ENCODE data around the gene FCGR2B. TPM values are rescaled to one million over a fixed set of nuclear protein-coding genes. Genes with fewer than 3 reads are reported as not detected.
"Not testable (repeated sequence)": the region's sequence is repeated elsewhere in the genome, so short reads cannot be mapped to it uniquely, and the experiment has no call there.

The FCGR2B gene
- total RNA-seq, 1 donor from 2014 or later, result not detected

DNA sequence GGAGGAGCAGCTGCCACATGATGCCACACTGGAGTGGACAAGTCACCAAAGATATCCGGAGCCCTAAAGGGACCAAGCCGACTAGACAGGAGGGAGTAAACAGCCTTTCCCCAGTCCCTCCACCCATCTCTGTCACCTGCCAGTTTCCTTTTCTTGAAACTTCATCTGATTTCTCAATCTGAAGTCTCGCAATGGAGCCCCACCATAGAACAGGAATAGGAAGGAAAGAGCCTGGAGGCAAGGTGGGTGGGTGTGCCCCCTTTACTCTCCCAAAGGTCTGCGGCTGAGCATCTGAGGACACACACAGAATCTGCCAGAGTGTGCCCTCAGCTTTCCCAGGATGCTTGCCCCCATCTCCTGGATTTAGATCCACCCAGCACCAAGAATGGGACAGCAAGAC is 31.9 kb upstream of the FCGR2B start, which contains the start of gene FCGR3B:
Gene FCGR3B, minus strand, starts transcription at position 101 of the 400 bp plus-strand sequence. Its CDS starts 82 bp downstream, at position 19.
- Mint-ChIP-seq H3K4me1 (ENCODE audit: unreplicated experiment) (no peaks in the 10 kb centered on the region), H3K4me3 (ENCODE audit: unreplicated experiment) (no peak within 1 kb of the TSS), H3K36me3 (ENCODE audit: low read depth, unreplicated experiment) (no peaks in the 10 kb centered on the region)

DNA sequence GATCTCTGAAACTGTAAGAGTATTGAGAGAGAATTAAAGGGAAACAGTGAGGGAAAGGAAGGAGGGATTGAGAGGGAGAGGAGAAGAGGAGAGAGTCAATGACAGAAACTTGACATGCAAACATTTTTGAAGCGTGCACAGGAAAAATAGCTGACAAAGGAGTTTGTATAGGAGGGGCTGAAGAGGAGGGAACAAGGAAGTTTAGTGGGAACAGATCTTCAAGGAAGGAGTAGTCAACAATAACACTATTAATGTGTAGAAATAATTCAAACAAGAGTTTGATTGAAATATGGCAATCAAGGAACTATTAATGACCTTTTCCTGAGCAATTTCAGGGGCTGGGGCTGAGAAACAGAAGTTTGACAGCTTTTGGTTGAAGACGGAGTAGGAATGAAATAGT is 27.9 kb upstream of the FCGR2B start:
- not testable (repeated sequence) for H3K4me1 Mint-ChIP-seq (ENCODE audit: unreplicated experiment); H3K27me3 Mint-ChIP-seq (ENCODE audit: unreplicated experiment); DNase-seq (ENCODE audit: low spot score); H3K36me3 Mint-ChIP-seq (ENCODE audit: low read depth, unreplicated experiment); H3K27ac Mint-ChIP-seq (ENCODE audit: unreplicated experiment); H3K9me3 Mint-ChIP-seq (ENCODE audit: unreplicated experiment); H3K4me3 Mint-ChIP-seq (ENCODE audit: unreplicated experiment)

More for the DNA sequence above, 31.9 kb upstream of the FCGR2B start, which contains the start of gene FCGR3B:
- TF ChIP-seq, protein P1, sequence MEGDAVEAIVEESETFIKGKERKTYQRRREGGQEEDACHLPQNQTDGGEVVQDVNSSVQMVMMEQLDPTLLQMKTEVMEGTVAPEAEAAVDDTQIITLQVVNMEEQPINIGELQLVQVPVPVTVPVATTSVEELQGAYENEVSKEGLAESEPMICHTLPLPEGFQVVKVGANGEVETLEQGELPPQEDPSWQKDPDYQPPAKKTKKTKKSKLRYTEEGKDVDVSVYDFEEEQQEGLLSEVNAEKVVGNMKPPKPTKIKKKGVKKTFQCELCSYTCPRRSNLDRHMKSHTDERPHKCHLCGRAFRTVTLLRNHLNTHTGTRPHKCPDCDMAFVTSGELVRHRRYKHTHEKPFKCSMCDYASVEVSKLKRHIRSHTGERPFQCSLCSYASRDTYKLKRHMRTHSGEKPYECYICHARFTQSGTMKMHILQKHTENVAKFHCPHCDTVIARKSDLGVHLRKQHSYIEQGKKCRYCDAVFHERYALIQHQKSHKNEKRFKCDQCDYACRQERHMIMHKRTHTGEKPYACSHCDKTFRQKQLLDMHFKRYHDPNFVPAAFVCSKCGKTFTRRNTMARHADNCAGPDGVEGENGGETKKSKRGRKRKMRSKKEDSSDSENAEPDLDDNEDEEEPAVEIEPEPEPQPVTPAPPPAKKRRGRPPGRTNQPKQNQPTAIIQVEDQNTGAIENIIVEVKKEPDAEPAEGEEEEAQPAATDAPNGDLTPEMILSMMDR (IDR thresholded peaks at IDR 0.05; ENCODE audit: unreplicated experiment), result no peak
- Mint-ChIP-seq H3K27me3 (ENCODE audit: unreplicated experiment) (no peaks in the 10 kb centered on the region), H3K27ac (ENCODE audit: unreplicated experiment) (no peak within 1 kb of the TSS), H3K9me3 (ENCODE audit: unreplicated experiment) (no peaks in the 10 kb centered on the region)
- no peak for DNase-seq (ENCODE audit: low spot score)

DNA sequence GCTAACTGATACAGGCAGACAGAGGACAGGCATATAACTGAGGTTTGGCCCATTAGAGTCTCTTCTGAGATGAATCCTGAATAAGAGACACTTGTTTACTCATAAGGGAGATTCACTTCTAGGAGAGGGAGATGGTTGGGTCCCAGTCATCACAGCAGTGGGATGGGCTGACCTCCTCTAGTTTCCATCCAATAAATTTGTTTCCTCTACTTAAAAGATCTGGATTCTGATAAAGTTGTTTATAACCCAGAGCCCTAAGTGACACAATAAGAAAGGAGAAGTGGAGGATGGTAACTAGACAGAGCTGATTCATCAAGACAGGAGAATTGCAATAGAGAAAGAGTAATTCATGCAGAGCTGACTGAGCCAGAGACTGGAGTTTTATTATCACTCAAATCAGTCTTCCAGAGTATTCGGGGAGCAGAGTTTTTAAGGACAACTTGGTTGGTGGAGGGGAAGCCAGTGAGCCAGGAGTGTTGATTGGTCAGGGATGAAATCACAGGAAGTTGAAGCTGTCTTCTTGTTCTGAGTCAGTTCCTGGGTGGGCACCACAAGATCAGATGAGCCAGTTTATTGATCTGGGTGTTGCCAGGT is 26.7 kb upstream of the FCGR2B start:
- DNase-seq (ENCODE audit: low spot score); H3K4me1 Mint-ChIP-seq (ENCODE audit: unreplicated experiment); H3K36me3 Mint-ChIP-seq (ENCODE audit: low read depth, unreplicated experiment); H3K9me3 Mint-ChIP-seq (ENCODE audit: unreplicated experiment); H3K27me3 Mint-ChIP-seq (ENCODE audit: unreplicated experiment); H3K27ac Mint-ChIP-seq (ENCODE audit: unreplicated experiment); H3K4me3 Mint-ChIP-seq (ENCODE audit: unreplicated experiment): not testable (repeated sequence)

DNA sequence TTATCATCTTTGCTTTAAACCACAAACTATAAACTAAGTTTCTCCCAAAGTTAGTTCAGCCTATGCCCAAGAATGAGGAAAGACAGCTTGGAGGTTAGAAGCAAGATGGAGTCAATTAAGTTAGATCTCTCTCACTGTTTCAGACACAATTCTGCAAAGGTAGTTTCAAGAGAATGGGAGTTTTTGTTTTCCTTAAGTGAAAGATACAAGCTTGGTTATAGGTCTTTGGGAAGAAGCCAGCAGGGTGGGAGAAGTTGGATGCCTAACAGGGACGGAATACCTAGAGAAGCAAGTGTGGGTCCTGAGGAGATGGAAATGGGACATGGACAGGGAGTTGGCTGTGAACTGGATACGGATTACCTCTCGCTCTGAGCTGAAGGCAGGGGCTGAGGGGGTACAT is 26.0 kb upstream of the FCGR2B start:
- H3K4me1 Mint-ChIP-seq (ENCODE audit: unreplicated experiment); H3K36me3 Mint-ChIP-seq (ENCODE audit: low read depth, unreplicated experiment); DNase-seq (ENCODE audit: low spot score); H3K4me3 Mint-ChIP-seq (ENCODE audit: unreplicated experiment); H3K9me3 Mint-ChIP-seq (ENCODE audit: unreplicated experiment); H3K27ac Mint-ChIP-seq (ENCODE audit: unreplicated experiment); H3K27me3 Mint-ChIP-seq (ENCODE audit: unreplicated experiment): not testable (repeated sequence)

DNA sequence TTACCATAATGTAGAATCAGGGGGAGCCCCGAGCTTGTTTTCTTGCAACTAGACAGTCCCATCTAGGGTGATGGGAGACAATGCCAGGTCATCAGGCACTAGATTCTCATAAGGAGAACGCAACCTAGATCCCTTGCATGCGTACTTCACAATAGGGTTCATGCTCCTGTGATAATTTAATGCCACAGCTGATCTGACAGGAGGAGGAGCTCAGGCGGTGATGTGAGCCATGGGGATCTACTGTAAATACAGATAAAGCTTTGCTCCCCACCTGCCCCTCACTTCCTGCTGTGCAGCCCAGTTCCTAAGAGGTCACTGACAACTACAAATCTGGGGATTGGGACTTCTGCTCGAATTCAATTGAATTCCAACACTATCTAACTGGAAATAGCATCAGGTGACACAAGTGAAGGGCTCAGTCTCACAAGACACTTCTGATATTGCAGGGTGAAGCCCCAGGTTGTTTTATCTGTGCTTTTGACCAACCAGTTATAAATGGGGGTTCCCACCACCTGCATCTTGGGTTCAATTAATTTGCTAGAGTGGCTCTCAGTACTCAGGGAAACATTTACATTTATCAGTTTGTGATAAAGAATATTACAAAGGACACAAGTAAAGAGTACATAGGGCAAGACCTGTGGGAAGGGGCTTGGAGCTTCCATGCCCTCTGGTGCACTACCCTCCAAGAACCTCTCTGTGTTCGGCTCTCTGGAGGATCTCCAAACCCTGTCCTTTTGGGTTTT is 24.5 kb upstream of the FCGR2B start:
- not testable (repeated sequence) for H3K27ac Mint-ChIP-seq (ENCODE audit: unreplicated experiment)

DNA sequence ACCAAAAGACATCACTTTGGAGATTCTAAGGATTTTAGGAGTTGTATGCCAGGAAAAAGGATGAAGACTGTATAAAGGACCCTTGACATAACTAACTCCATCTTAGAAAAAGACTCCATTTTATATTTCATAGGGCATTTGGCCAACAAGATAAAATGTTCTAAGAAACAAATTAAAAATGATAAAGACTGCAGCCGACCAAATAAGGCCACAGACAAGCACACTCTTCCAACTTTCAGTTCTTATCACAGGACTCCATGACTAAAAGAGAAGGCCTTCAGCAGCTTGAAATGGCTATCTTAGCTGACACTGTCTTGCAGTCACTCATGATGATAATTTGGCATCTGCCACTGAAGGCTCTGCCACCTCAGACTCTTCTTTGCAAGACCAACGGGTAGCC is 23.7 kb upstream of the FCGR2B start:
- not testable (repeated sequence) for H3K4me1 Mint-ChIP-seq (ENCODE audit: unreplicated experiment); H3K4me3 Mint-ChIP-seq (ENCODE audit: unreplicated experiment); H3K36me3 Mint-ChIP-seq (ENCODE audit: low read depth, unreplicated experiment); H3K9me3 Mint-ChIP-seq (ENCODE audit: unreplicated experiment); H3K27me3 Mint-ChIP-seq (ENCODE audit: unreplicated experiment); H3K27ac Mint-ChIP-seq (ENCODE audit: unreplicated experiment); DNase-seq (ENCODE audit: low spot score)

More for the DNA sequence above, 24.5 kb upstream of the FCGR2B start:
- H3K27me3 Mint-ChIP-seq (ENCODE audit: unreplicated experiment); DNase-seq (ENCODE audit: low spot score); H3K36me3 Mint-ChIP-seq (ENCODE audit: low read depth, unreplicated experiment); H3K9me3 Mint-ChIP-seq (ENCODE audit: unreplicated experiment); H3K4me3 Mint-ChIP-seq (ENCODE audit: unreplicated experiment); H3K4me1 Mint-ChIP-seq (ENCODE audit: unreplicated experiment): not testable (repeated sequence)

DNA sequence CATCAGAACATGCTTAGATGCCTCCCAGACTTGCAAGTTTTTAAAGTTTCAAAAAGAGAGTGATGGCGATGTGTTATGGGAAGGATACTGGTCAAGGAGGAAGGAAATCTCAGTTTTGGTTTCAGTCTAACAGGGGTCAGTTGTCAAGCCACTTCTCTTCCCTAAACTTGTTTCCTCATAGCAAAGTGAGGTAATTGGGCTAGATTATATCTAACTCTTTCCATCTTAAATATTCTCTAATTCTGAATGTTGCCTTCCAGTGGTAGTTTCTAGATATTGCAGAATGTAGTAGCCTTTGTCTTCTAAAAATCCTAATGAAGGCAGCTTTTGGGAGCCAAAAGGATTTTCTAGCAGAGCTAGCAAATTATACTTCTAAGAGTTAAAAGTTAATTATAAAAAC is 20.2 kb upstream of the FCGR2B start:
- H3K27me3 Mint-ChIP-seq (ENCODE audit: unreplicated experiment); H3K27ac Mint-ChIP-seq (ENCODE audit: unreplicated experiment); H3K4me3 Mint-ChIP-seq (ENCODE audit: unreplicated experiment); H3K4me1 Mint-ChIP-seq (ENCODE audit: unreplicated experiment); H3K9me3 Mint-ChIP-seq (ENCODE audit: unreplicated experiment); DNase-seq (ENCODE audit: low spot score); H3K36me3 Mint-ChIP-seq (ENCODE audit: low read depth, unreplicated experiment): not testable (repeated sequence)

DNA sequence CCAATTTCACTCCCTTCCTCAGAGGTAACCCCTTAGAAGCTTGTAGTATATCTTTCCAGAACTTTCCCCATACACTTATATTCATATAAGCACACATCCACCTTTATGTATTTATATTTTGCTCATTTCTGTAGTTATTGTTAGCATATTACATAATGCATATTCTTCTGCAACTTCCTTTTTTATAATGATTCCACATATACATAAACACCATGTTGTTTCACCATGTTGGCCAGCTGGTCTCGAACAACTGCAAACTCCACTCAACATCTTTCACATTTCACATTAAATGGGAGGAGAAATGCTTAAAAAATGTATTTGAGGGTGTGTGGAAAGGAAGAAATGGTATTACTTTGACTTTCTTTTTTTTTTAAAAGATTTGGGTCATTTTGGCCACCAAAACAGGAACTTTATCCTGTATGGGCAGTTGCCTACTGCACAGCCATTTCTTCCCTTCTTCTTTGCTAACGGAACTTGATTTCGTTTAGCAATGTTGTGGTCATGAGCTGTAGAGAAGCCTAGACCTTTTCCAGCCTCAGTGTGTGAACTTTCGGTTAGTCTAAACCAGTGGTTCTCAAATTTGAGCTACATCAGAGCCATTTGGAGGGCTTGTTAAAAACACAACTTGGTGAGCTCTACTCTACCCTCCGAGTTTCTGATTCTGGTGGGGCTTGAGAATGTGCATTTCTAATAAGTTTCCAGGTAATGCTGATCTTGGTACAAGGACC is 19.3 kb upstream of the FCGR2B start:
- H3K4me1 Mint-ChIP-seq (ENCODE audit: unreplicated experiment); H3K9me3 Mint-ChIP-seq (ENCODE audit: unreplicated experiment); H3K4me3 Mint-ChIP-seq (ENCODE audit: unreplicated experiment); H3K27me3 Mint-ChIP-seq (ENCODE audit: unreplicated experiment); DNase-seq (ENCODE audit: low spot score); H3K36me3 Mint-ChIP-seq (ENCODE audit: low read depth, unreplicated experiment); H3K27ac Mint-ChIP-seq (ENCODE audit: unreplicated experiment): not testable (repeated sequence)

DNA sequence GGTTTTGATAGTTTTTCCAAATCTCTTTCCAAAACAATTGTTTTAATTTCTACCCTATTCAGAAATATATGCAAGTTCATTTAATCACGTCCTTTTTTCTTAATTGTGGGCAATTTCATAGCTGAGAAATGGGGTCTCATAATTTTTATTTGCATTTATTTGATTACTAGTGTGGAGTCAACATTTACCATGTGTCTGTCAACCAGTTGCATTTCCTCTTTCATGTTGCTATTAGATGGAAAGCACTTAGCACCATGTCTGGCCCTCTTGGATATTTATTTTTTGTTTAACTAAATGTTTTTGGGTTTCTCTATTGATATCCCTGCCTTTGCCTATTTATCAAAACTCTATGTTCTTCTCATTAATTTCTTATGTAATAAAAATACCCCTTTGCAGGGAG is 18.1 kb upstream of the FCGR2B start:
- not testable (repeated sequence) for H3K27ac Mint-ChIP-seq (ENCODE audit: unreplicated experiment); H3K4me1 Mint-ChIP-seq (ENCODE audit: unreplicated experiment); H3K36me3 Mint-ChIP-seq (ENCODE audit: low read depth, unreplicated experiment); H3K4me3 Mint-ChIP-seq (ENCODE audit: unreplicated experiment); H3K27me3 Mint-ChIP-seq (ENCODE audit: unreplicated experiment); DNase-seq (ENCODE audit: low spot score); H3K9me3 Mint-ChIP-seq (ENCODE audit: unreplicated experiment)

DNA sequence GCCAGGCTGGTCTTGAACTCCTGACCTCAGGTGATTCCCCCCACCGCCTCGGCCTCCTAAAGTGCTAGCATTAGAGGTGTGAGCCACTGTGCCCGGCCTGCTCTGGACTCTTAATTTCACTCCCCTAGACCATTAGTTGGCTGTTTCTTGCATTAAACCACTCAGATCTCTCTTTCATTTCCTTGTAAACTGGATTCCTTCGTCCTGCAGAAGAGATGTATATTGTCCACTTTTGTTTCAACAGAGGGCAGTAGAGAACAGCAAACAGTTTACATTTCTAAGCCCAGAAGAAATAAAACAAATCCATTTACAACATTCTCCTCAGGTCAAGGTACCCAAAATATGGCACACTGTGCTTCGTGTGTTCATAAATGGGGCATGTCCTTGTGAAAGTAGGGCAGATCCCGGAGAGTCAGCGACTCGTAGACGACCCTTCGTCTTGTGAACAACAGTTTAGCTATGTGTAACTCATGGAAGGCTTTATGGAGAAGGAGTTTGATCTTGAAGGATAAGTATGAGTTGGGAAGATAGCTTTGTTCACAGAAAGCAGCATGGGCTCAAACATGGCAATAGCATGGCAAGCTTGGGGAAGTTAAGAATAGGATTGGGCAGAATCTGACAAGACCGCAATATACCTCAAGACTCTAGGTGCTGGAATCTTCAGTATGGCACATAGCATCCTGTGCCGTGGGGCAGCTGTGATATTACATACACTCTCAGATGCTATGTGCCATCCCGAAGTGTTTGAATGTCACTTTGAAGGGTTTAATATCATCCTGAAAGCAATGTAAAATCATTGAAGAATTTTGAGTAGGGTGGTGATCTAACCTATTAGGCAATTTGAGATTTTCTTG is 15.2 kb upstream of the FCGR2B start:
- not testable (repeated sequence) for DNase-seq (ENCODE audit: low spot score); H3K27me3 Mint-ChIP-seq (ENCODE audit: unreplicated experiment); H3K9me3 Mint-ChIP-seq (ENCODE audit: unreplicated experiment); H3K4me1 Mint-ChIP-seq (ENCODE audit: unreplicated experiment); H3K36me3 Mint-ChIP-seq (ENCODE audit: low read depth, unreplicated experiment); H3K27ac Mint-ChIP-seq (ENCODE audit: unreplicated experiment); H3K4me3 Mint-ChIP-seq (ENCODE audit: unreplicated experiment)
